HepG2 (cell line): ENCODE data around the gene CFAP43. TPM values are rescaled to one million over a fixed set of nuclear protein-coding genes. Genes with fewer than 3 reads are reported as not detected.

Source experiments
- EED ChIP-seq: sonication (generic); formaldehyde crosslinking; IDR thresholded peaks from 2 replicates; pipeline ENCODE4 v1.5.0; 2020; ENCODE audit warnings: mild to moderate bottlenecking, missing genetic modification reagents
- HIVEP1 ChIP-seq: sonication (generic); formaldehyde crosslinking; IDR thresholded peaks from 2 replicates; pipeline ENCODE4 v1.4.0; 2020; ENCODE audit warnings: mild to moderate bottlenecking, missing genetic modification reagents
- KDM6A ChIP-seq: IDR thresholded peaks from 2 replicates; pipeline ENCODE4 v1.6.1; 2016; ENCODE audit warnings: low read depth
- REXO4 ChIP-seq: sonication (generic); formaldehyde crosslinking; IDR thresholded peaks from 2 replicates; pipeline ENCODE4 v1.8.0; 2022; ENCODE audit warnings: missing genetic modification reagents, mild to moderate bottlenecking, borderline replicate concordance
- RFX3 ChIP-seq: IDR thresholded peaks from 2 replicates; pipeline ENCODE4 v1.6.1; 2016; ENCODE audit warnings: missing biosample characterization, missing genetic modification reagents
- SNAPC4 ChIP-seq: sonication (generic); formaldehyde crosslinking; IDR thresholded peaks from 2 replicates; pipeline ENCODE4 v1.4.0; 2020; ENCODE audit warnings: mild to moderate bottlenecking, missing genetic modification reagents
- TBX2 ChIP-seq: sonication (generic); formaldehyde crosslinking; IDR thresholded peaks from 2 replicates; pipeline ENCODE4 v1.5.0; 2020; ENCODE audit warnings: missing genetic modification reagents, mild to moderate bottlenecking, borderline replicate concordance
- TGIF2 ChIP-seq: IDR thresholded peaks from 2 replicates; pipeline ENCODE4 v1.6.1; 2016; ENCODE audit warnings: control low read depth, missing compliant biosample characterization
- TRAFD1 ChIP-seq: sonication (generic); formaldehyde crosslinking; IDR thresholded peaks from 2 replicates; pipeline ENCODE4 v1.5.1; 2020; ENCODE audit warnings: missing genetic modification reagents, mild to moderate bottlenecking, borderline replicate concordance
- ZNF34 ChIP-seq: sonication (generic); formaldehyde crosslinking; IDR thresholded peaks from 2 replicates; pipeline ENCODE4 v1.4.0; 2020; ENCODE audit warnings: mild to moderate bottlenecking, missing genetic modification reagents, borderline replicate concordance
- ZNF576 ChIP-seq: sonication (generic); formaldehyde crosslinking; IDR thresholded peaks from 2 replicates; pipeline ENCODE4 v1.4.0; 2020; ENCODE audit warnings: mild to moderate bottlenecking, missing genetic modification reagents
- ZNF687 ChIP-seq: sonication (generic); formaldehyde crosslinking; IDR thresholded peaks from 2 replicates; pipeline ENCODE4 v1.5.1; 2020; ENCODE audit warnings: mild to moderate bottlenecking, missing genetic modification reagents, moderate library complexity
- ZNF710 ChIP-seq: sonication (generic); formaldehyde crosslinking; IDR thresholded peaks from 2 replicates; pipeline ENCODE4 v1.5.0; 2020; ENCODE audit warnings: mild to moderate bottlenecking, missing genetic modification reagents, borderline replicate concordance
- ZNF773 ChIP-seq: sonication (generic); formaldehyde crosslinking; IDR thresholded peaks from 2 replicates; pipeline ENCODE4 v1.4.0; 2020; ENCODE audit warnings: missing genetic modification reagents, borderline replicate concordance
- polyA plus RNA-seq, 8 experiments: library from polyadenylated mRNA; depleted of rRNA in 3 of 8; stranded (reverse) in 7 of 8; unstranded in 1 of 8; fragments of >200 nt; fragmentation: Illumina TruSeq in 4 of 8; extraction: Trizol in 4 of 8; gene quantifications; 2 replicates each; pipeline versions ENCODE4 v1.2.1 to v1.2.3, GENCODE V29; 2011 to 2016; ENCODE audit warnings: low read depth in 4 of 8, missing spikeins in 1 of 8, mixed read lengths in 1 of 8; ENCODE audit not compliant: insufficient read depth in 1 of 8
- total RNA-seq, 5 experiments: library from RNA; depleted of rRNA; stranded (reverse); fragments of >200 nt; fragmentation: Illumina TruSeq; extraction: Trizol; gene quantifications; 2 replicates each; pipeline ENCODE4 v1.2.3, GENCODE V29; 2016; ENCODE audit warnings: low read depth in 1 of 5

Gene CFAP43
- total and polyA plus RNA-seq, 2 of the 13 experiments (the other 11 are each of a cell fraction or from before 2014, with no cell fraction given): 0.24 to 0.38 TPM

- TF ChIP-seq SNAPC4: peak; percentile 66; the same call in 1 of the 2 replicates
- 0 out of 2 replicates have a peak, but pooled peaks have one; percentile 30 for TF ChIP-seq ZNF710 (CRISPR knock-in tag)
- peak; percentile 75; the same call in 1 of the 2 replicates for TF ChIP-seq HIVEP1 (CRISPR knock-in tag)
- no peak for TF ChIP-seq ZNF34
- no peak for TF ChIP-seq ZNF773 (CRISPR knock-in tag)
- TF ChIP-seq TBX2 (CRISPR knock-in tag): peak; percentile 50; the same call in 1 of the 2 replicates
- TF ChIP-seq ZNF576 (CRISPR knock-in tag): no peak
- TF ChIP-seq TGIF2: no peak
- no peak for TF ChIP-seq RFX3 (CRISPR knock-in tag)
- TF ChIP-seq TRAFD1 (CRISPR knock-in tag): no peak
- TF ChIP-seq REXO4 (CRISPR knock-in tag): no peak
- TF ChIP-seq KDM6A (CRISPR knock-in tag): no peak
- peak; percentile 88 for TF ChIP-seq ZNF687 (CRISPR knock-in tag)
- TF ChIP-seq EED (CRISPR knock-in tag): peak; percentile 47; the same call in 1 of the 2 replicates
Observed at GRCh38 chr10:104274762-104275721, 42.9 kb upstream of the CFAP43 start (continued).
